Neural cell (in vitro differentiated cells): ENCODE results near the gene RTP5. TPM values are rescaled to one million over a fixed set of nuclear protein-coding genes. Genes with fewer than 3 reads are reported as not detected.

Experiments
- H2AFZ ChIP-seq: fragments of 200-600, 300-800 bp; sonication (generic), shearing (Covaris generic); 2 replicates; pipeline ENCODE4 v1.6.0; 2014; ENCODE audit warnings: low read depth, mild to moderate bottlenecking, antibody characterized with exemption, low read length, moderate library complexity
- H3F3A ChIP-seq: fragments of 200-600 bp; shearing (Covaris generic); 2 replicates; pipeline ENCODE4 v1.6.1; 2016; ENCODE audit warnings: mild to moderate bottlenecking, moderate library complexity, mixed read lengths, antibody characterized with exemption, low read length; ENCODE audit not compliant: insufficient read depth, poor library complexity, severe bottlenecking
- H3K27ac ChIP-seq: fragments of 200-600, 300-800 bp; sonication (generic), shearing (Covaris generic); 2 replicates; pipeline ENCODE4 v1.5.1; 2014; ENCODE audit warnings: mild to moderate bottlenecking, low read length, moderate library complexity
- H3K27me3 ChIP-seq: fragments of 300-800, 200-600 bp; sonication (generic), shearing (Covaris generic); 2 replicates; pipeline ENCODE4 v1.6.0; 2014; ENCODE audit warnings: mild to moderate bottlenecking, low read depth, low read length, moderate library complexity; ENCODE audit not compliant: insufficient read depth
- H3K36me3 ChIP-seq: fragments of 300-800, 200-600 bp; sonication (generic), shearing (Covaris generic); 2 replicates; pipeline ENCODE4 v1.5.1; 2014; ENCODE audit warnings: mild to moderate bottlenecking, antibody characterized with exemption, low read length, moderate library complexity; ENCODE audit not compliant: insufficient read depth
- H3K4me2 ChIP-seq: fragments of 300-800, 200-600 bp; sonication (generic), shearing (Covaris generic); 2 replicates; pipeline ENCODE4 v1.6.0; 2014; ENCODE audit warnings: mild to moderate bottlenecking, low read length
- H3K4me3 ChIP-seq: fragments of 300-800, 200-600 bp; sonication (generic), shearing (Covaris generic); 2 replicates; pipeline ENCODE4 v1.5.1; 2014; ENCODE audit warnings: mild to moderate bottlenecking, low read length, moderate library complexity
- H3K79me2 ChIP-seq: fragments of 200-600 bp; shearing (Covaris generic); replicated peaks from 2 replicates; pipeline ENCODE4 v1.6.0; 2014; ENCODE audit warnings: mild to moderate bottlenecking, low read length, moderate library complexity; ENCODE audit not compliant: insufficient read depth
- H3K9ac ChIP-seq: fragments of 300-800, 200-600 bp; sonication (generic), shearing (Covaris generic); 2 replicates; pipeline ENCODE4 v1.6.1; 2016; ENCODE audit warnings: mild to moderate bottlenecking, low read length, mixed read lengths
- H3K9me2 ChIP-seq: fragments of 200-600 bp; shearing (Covaris generic); 2 replicates; pipeline ENCODE4 v1.6.1; 2016; ENCODE audit warnings: mild to moderate bottlenecking, low read length, mixed read lengths; ENCODE audit not compliant: insufficient read depth
- H3K9me3 ChIP-seq: fragments of 200-600, 300-800 bp; sonication (generic), shearing (Covaris generic); 2 replicates; pipeline ENCODE4 v1.6.1; 2016; ENCODE audit warnings: mild to moderate bottlenecking, mixed run types, low read length, moderate library complexity, mixed read lengths
- H4K20me1 ChIP-seq: fragments of 200-600 bp; shearing (Covaris generic); 2 replicates; pipeline ENCODE4 v1.6.1; 2016; ENCODE audit warnings: mild to moderate bottlenecking, mixed run types; ENCODE audit not compliant: insufficient read depth
- EP300 ChIP-seq: fragments of 450-650 bp; conservative IDR thresholded peaks from 2 replicates; pipeline ENCODE4 v1.6.1; 2014; ENCODE audit warnings: antibody characterized with exemption, mild to moderate bottlenecking, moderate library complexity; ENCODE audit not compliant: poor library complexity, severe bottlenecking
- EZH2 ChIP-seq: fragments of 200-600, 300-800 bp; shearing (Covaris generic), sonication (generic); IDR thresholded peaks from 2 replicates; pipeline ENCODE4 v1.6.1; 2014; ENCODE audit warnings: antibody characterized with exemption, low read length, borderline replicate concordance, mild to moderate bottlenecking; ENCODE audit not compliant: insufficient read depth, poor library complexity, severe bottlenecking
- MXI1 ChIP-seq: fragments of 450-650 bp; conservative IDR thresholded peaks from 2 replicates; pipeline ENCODE4 v1.6.1; 2014; ENCODE audit warnings: antibody characterized with exemption, mild to moderate bottlenecking; ENCODE audit not compliant: poor library complexity, severe bottlenecking
- POLR2AphosphoS5 ChIP-seq: IDR thresholded peaks from 2 replicates; pipeline ENCODE4 v1.6.1; 2012
- RAD21 ChIP-seq: fragments of 450-650 bp; conservative IDR thresholded peaks from 2 replicates; pipeline ENCODE4 v1.6.1; 2014; ENCODE audit warnings: antibody characterized with exemption, mild to moderate bottlenecking, moderate library complexity
- SMC3 ChIP-seq: fragments of 450-650 bp; conservative IDR thresholded peaks from 2 replicates; pipeline ENCODE4 v1.6.1; 2014; ENCODE audit warnings: antibody characterized with exemption, mild to moderate bottlenecking, moderate library complexity; ENCODE audit not compliant: poor library complexity
- TAF1 ChIP-seq: IDR thresholded peaks from 2 replicates; pipeline ENCODE4 v1.6.1; 2012; ENCODE audit warnings: low read depth
- polyA plus RNA-seq: library from polyadenylated mRNA; depleted of rRNA; stranded (reverse); fragments of >200 nt; gene quantifications from 2 replicates; pipeline ENCODE4 v1.2.3, GENCODE V29; 2014
- TF ChIP-seq, protein P1 (sequence below): IDR thresholded peaks from 2 replicates; pipeline ENCODE4 v1.6.1; 2012; ENCODE audit warnings: borderline replicate concordance
- TF ChIP-seq, protein P2 (sequence below): fragments of 450-650 bp; IDR thresholded peaks from 2 replicates; pipeline ENCODE4 v1.5.1; 2014; ENCODE audit warnings: antibody characterized with exemption, mild to moderate bottlenecking, moderate library complexity; ENCODE audit not compliant: poor library complexity, severe bottlenecking

Gene RTP5
- polyA plus RNA-seq, 1 donor from 2014 or later: 1.8 TPM

DNA sequence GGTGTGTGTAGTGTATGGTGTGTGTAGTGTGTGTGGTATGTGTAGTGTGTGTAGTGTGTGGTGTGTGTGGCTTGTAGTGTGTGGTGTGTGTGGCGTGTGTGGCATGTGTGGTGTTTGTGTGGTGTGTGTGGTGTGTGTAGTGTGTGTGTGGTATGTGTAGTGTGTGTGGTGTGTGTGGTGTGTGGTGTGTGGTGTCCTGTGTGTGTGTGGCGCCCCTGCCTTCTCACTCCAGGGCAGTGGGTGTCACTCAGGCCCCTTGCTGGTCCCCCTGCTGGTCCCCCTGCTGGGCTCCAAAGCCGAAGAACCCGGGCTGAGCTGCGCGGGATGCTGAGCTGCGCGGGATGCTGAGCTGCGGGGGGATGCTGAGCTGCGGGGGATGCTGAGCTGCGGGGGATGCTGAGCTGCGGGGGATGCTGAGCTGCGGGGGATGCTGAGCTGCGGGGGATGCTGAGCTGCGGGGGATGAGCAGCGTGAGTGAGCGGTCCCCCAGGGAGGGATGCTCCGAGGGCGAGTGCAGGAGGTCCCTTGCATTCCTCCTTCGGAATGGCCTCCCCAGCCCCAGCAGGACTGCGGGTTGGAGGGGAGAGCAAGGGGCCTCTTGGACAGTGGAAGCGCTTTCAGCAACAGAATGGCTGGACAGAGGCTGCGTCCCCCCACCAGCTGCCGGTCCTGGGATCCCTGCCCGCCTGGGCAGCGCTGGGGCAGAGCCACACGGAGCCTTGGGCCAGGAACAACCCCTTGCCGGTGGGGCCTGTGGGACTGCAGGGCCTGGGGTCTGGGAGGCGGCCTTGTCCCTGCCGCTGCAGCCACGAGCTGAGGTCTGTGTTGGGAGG, 3.4 kb upstream of the RTP5 start:
- Histone ChIP-seq H3K9me2 (no peaks in the 10 kb centered on the region), H3K9me3 (no peaks in the 10 kb centered on the region), H3K27ac (peak overlapping the region; percentile 24), H3K9ac (peak overlapping the region; percentile 45), H3F3A (no peaks in the 10 kb centered on the region), H2AFZ (no peak overlapping the region), H3K27me3 (no peaks in the 10 kb centered on the region), H3K36me3 (no peaks in the 10 kb centered on the region), H3K79me2 (no peaks in the 10 kb centered on the region), H3K4me2 (no peak overlapping the region), H3K4me3 (peak overlapping the region; percentile 2), H4K20me1 (no peaks in the 10 kb centered on the region)
- TF ChIP-seq POLR2AphosphoS5 (peak; percentile 54), RAD21 (no peak), SMC3 (peak; percentile 24)

GRCh38 chr2:241866790-241867645, 2.5 kb upstream of the RTP5 start:
- TF ChIP-seq, protein P1, sequence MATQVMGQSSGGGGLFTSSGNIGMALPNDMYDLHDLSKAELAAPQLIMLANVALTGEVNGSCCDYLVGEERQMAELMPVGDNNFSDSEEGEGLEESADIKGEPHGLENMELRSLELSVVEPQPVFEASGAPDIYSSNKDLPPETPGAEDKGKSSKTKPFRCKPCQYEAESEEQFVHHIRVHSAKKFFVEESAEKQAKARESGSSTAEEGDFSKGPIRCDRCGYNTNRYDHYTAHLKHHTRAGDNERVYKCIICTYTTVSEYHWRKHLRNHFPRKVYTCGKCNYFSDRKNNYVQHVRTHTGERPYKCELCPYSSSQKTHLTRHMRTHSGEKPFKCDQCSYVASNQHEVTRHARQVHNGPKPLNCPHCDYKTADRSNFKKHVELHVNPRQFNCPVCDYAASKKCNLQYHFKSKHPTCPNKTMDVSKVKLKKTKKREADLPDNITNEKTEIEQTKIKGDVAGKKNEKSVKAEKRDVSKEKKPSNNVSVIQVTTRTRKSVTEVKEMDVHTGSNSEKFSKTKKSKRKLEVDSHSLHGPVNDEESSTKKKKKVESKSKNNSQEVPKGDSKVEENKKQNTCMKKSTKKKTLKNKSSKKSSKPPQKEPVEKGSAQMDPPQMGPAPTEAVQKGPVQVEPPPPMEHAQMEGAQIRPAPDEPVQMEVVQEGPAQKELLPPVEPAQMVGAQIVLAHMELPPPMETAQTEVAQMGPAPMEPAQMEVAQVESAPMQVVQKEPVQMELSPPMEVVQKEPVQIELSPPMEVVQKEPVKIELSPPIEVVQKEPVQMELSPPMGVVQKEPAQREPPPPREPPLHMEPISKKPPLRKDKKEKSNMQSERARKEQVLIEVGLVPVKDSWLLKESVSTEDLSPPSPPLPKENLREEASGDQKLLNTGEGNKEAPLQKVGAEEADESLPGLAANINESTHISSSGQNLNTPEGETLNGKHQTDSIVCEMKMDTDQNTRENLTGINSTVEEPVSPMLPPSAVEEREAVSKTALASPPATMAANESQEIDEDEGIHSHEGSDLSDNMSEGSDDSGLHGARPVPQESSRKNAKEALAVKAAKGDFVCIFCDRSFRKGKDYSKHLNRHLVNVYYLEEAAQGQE: no peak
- TF ChIP-seq RAD21 (no peak), MXI1 (no peak), EP300 (no peak), SMC3 (no peak), TAF1 (no peak), EZH2 (no peak), POLR2AphosphoS5 (no peak)
- TF ChIP-seq, protein P2, sequence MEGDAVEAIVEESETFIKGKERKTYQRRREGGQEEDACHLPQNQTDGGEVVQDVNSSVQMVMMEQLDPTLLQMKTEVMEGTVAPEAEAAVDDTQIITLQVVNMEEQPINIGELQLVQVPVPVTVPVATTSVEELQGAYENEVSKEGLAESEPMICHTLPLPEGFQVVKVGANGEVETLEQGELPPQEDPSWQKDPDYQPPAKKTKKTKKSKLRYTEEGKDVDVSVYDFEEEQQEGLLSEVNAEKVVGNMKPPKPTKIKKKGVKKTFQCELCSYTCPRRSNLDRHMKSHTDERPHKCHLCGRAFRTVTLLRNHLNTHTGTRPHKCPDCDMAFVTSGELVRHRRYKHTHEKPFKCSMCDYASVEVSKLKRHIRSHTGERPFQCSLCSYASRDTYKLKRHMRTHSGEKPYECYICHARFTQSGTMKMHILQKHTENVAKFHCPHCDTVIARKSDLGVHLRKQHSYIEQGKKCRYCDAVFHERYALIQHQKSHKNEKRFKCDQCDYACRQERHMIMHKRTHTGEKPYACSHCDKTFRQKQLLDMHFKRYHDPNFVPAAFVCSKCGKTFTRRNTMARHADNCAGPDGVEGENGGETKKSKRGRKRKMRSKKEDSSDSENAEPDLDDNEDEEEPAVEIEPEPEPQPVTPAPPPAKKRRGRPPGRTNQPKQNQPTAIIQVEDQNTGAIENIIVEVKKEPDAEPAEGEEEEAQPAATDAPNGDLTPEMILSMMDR: no peak
- H2AFZ ChIP-seq: no peak overlapping the region

More at GRCh38 chr2:241866790-241867645, 2.5 kb upstream of the RTP5 start:
- peak overlapping the region; percentile 24 for H3K27ac ChIP-seq
- H3F3A ChIP-seq: no peaks in the 10 kb centered on the region
- H3K27me3 ChIP-seq: no peaks in the 10 kb centered on the region
- H3K9me2 ChIP-seq: no peaks in the 10 kb centered on the region
- H3K36me3 ChIP-seq: no peaks in the 10 kb centered on the region
- peak overlapping the region; percentile 2 for H3K4me3 ChIP-seq
- H3K9ac ChIP-seq: peak overlapping the region; percentile 36
- no peaks in the 10 kb centered on the region for H4K20me1 ChIP-seq
- H3K9me3 ChIP-seq: no peaks in the 10 kb centered on the region
- H3K4me2 ChIP-seq: no peak overlapping the region
- H3K79me2 ChIP-seq: no peaks in the 10 kb centered on the region
